Occipital lobe (tissue), 3 donors: Measurements from ENCODE around the gene SPSB3. TPM values are rescaled to one million over a fixed set of nuclear protein-coding genes. Genes with fewer than 3 reads are reported as not detected.
"Not testable (repeated sequence)": the region's sequence is repeated elsewhere in the genome, so short reads cannot be mapped to it uniquely, and the experiment has no call there.

ENCODE experiments used
- DNase-seq: peaks from one replicate; lab custom pipeline; 2025; lab: John Stamatoyannopoulos, UW
- small RNA-seq: library from RNA; depleted of rRNA; stranded (forward); fragments of <200 nt; gene quantifications from one replicate; pipeline ENCODE3, GENCODE V24; 2014
- total RNA-seq: library from RNA; depleted of rRNA; stranded (reverse); fragments of >200 nt; gene quantifications from one replicate; pipeline ENCODE4 v1.2.3, GENCODE V29; 2014

The SPSB3 gene
- total RNA-seq, 1 donor from 2014 or later = 60.5 TPM

- no peak for DNase-seq
Measured at GRCh38 chr16:1743376-1744337, 38.7 kb downstream of the SPSB3 start.

DNA sequence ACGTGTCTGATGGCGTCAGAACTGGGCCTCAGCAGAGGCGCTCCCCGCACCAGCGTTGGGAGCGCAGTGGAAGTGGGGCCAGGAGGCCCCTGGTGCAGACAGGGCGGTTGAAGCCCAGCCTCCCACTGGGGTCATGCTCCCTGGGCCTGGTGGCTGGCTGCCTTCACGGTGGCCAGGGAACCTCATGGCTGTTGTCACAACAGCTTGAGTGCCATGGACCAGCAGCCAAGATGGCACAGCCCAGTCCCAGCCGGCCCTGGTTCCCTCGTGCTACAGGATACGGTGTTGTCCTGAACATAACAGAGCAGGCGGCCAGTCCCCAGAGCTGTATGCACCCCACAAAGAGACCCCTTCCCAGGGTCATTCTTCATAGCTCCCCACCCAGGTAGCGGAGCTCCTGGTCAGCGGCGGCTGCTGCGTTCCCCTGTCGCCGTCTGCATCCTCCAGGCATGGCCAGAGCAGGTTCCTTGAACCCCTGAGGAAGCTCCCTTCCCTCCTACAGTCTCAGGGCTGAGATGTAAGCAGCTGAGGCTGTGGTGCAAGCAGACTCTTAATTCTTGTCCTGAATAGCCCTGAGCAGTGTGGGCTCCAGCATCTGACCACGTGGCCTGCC lies 40.7 kb downstream of the SPSB3 start:
- no peak for DNase-seq

DNA sequence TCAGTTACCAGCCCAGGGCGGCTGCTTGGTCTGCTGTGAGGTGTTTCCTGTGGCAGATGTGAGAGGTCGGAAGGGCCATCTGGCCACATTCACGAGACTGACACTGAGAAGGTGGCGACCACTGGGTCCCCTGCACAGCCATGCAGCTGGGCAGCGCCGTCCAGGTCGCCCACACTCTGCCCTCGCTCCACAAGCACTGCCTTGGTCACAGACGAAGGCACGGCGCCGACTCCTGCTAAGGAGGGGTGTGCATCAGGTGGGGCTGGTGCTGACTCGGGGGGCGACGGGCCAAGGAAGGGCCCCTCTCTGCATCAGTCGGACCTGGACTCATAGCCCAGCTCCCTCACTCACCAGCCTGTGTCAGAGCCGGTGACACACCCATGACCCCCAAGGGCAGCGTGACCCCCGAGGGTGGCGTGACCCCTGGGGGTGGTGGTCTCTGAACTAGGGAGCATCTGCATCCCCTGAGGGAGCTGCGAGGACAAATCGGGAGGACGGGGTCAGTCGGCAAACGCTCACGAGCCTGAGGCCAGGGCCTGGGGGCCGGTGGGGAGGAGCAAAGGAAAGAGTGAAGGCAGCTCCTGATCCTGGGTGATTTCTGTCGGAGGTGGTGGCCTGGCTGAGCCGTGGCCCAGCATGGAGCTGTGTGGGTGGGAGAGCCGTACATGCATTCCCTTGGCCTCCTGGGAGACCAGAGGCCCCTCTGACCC lies 41.4 kb downstream of the SPSB3 start:
- DNase-seq = no peak

DNA sequence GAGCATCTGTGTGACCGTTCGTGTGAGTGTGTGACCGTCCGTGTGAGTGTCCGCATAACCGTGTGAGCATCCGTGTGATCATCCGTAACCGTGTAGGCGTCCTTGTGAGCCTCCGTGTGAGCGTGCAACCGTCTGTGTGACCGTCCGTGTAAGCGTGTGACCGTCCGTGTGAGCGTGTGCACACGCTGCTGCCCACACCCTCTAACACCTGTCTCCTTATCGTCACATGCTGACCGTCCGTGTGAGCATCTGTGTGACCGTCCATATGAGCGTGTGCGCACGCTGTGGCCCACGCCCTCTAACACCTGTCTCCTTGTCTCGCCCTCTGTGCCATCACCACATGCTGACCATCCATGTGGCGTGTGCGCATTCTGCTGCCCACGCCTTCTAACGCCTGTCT lies 42.1 kb downstream of the SPSB3 start:
- DNase-seq = no peak

- no peak for DNase-seq
Measured at GRCh38 chr16:1734816-1735215, 47.6 kb downstream of the SPSB3 start.

DNA sequence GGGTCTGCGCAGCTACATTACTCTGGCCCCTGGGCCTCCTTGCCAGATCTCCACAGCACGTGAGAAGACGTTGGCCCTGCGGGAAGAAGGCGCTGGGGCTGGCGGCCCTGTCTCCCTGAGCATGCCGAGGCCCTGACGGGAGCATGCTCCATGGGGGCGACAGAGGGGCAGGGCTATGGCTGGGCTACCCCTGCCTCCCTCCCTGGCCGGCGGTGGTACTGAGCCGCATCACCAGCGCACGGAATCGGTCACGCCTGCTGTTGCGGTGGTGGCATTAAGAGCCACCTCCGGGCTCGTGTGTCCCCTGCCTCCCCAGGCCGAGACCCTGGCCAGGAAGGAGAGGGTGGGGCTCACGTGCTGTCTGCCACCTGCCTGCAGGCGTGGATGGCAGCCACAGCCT lies 48.2 kb downstream of the SPSB3 start:
- DNase-seq = no peak

DNA sequence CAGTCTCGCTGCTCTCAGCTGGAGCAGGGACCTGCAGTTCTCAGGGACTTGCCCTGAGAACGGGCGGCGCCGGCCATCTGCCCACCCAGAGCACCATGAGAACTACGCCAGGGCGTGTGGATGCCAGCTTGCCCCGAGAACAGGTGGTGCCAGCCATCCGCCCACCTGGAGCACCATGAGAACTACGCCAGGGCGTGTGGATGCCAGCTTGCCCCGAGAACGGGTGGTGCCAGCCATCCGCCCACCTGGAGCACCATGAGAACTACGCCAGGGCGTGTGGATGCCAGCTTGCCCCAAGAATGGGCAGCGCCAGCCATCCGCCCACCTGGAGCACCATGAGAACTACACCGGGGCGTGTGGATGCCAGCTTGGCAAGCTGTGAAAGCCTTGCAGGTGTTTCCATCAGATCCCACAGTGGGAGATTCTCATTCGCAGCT lies 49.8 kb downstream of the SPSB3 start:
- DNase-seq = not testable (repeated sequence)

- DNase-seq = no peak
Measured at GRCh38 chr16:1732071-1732470, 50.3 kb downstream of the SPSB3 start.

- DNase-seq = no peak
Measured at GRCh38 chr16:1731603-1732002, 50.8 kb downstream of the SPSB3 start.

DNA sequence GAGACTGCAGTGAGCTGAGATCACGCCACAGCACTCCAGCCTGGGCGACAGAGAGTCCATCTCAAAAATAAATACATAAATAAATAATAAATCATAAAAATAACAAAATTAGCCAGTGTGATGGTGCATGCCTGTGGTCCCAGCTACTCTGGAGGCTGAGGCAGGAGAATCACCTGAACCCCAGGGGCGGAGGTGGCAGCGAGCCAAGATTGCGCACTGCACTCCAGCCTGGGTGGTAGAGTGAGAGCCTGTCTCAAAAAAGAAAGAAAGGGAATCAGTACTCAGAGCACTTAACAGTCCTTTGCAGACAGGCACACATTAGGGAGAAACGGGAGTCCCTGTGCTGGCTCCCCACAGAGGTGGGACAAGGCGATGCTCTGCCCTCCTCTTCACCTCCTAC lies 51.3 kb downstream of the SPSB3 start:
- no peak for DNase-seq

DNA sequence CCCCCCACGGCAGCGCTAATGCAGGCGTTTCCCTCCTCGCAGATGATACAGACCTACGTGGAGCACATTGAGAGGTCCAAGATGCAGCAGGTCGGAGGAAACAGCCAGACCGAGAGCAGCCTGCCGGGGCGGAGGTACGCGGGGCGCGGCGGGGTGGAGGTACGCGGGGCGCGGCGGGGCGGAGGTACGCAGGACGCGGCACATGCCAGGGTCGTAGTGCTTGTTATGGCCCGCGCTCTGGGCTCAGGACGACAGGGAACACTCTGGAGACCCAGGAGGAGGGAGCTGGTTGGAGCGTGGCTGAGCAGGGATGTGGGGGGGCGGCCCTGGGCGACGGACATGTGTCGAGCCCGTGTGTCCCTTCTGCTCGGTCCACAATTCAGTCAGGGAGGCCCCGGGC lies 52.9 kb downstream of the SPSB3 start:
- DNase-seq = no peak

DNA sequence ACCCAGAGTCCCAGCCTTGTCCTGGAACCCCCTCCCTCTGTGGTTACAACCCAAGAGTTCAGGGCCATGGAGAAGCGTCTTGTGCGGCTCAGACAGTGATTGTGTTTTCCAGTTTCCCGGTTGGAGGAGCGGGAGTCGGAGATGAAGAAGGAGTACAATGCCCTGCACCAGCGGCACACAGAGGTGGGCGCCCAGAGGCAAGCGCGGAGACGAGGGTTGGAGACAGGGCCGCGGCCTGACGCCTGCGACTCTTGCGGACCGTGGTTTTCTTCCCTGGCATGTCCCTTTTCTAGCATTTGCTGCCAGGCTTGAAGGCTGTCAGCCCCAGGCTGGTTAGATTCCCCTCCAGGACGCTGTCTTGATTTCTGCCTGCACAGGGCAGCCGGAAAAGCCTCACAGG lies 53.3 kb downstream of the SPSB3 start:
- DNase-seq = no peak

DNA sequence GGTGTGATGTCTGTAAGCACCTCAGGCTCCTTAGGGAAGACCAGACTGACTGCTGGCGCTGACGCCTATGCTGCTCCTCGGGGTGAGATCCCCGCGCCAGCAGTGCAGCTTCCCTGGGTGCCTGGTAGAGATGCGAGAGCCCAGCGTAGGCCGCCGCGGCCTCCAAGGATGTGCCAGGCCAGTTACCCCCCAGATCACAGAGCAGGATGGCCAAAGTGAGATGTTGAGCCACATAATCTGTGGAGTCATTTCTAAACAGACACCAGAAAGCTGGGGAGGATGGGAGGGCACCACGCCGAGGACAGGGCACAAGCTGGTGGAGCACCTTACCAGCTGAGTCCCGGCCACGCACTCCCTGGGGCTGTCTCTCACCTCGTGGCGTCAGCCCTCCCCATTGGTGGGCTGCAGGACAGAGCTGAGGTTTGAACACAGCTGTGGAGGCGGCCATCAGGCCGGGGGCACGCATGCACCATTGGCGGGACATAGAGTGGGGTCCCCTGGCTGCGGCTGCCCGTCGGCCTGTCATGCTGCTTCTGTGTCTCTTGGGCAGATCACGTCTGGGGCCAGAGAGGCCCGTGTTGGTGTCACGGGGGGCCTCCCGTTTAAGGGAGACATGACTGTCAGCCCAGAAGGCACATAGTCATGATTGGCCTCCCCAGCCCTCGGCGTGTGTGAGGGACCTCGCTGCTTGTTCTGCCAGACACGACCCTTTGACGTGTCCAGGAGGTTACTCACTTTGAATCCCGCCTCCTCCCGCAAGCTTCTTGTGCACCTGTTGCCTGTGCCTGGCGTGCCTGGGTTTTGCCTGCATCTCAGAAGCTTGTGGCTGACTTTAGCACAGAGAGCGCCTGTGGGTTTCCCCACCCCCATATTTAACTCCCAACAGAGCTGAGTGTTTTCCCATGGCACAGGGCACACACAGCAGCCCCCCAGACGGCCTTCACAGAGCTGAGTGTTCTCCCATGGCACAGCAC lies 54.4 kb downstream of the SPSB3 start:
- no peak for DNase-seq

Small RNA genes within 50 kb of the gene (small RNA-seq; reads per million reads assigned to genes)
- 0.09 reads per million for gene MIR3177

Other genes starting within 250 kb of the SPSB3 start
- gene TMEM204, start 248.9 kb downstream of the SPSB3 start, total RNA-seq = 2.5 TPM
- 51.0 TPM for gene IFT140, start 170.5 kb downstream of the SPSB3 start, total RNA-seq
- gene CRAMP1, start 170.2 kb downstream of the SPSB3 start, total RNA-seq = 8.0 TPM
- gene JPT2, start 104.3 kb downstream of the SPSB3 start, total RNA-seq = 28.5 TPM
- 84.5 TPM for gene MAPK8IP3, start 76.4 kb downstream of the SPSB3 start, total RNA-seq
- 26.2 TPM for gene NME3, start 11.0 kb downstream of the SPSB3 start, total RNA-seq
- gene EME2, start 9.8 kb downstream of the SPSB3 start, total RNA-seq = 6.9 TPM
- gene MRPS34, start 9.4 kb downstream of the SPSB3 start, total RNA-seq = 30.6 TPM
- gene NUBP2, start 389 bp upstream of the SPSB3 start, total RNA-seq = 37.9 TPM
- gene IGFALS, start 11.1 kb upstream of the SPSB3 start, total RNA-seq = not detected
- gene HAGH, start 44.3 kb upstream of the SPSB3 start, total RNA-seq = 49.1 TPM
- 63.6 TPM for gene FAHD1, start 44.6 kb upstream of the SPSB3 start, total RNA-seq
- gene MEIOB, start 89.6 kb upstream of the SPSB3 start, total RNA-seq = not detected
- gene HS3ST6, start 135.8 kb upstream of the SPSB3 start, total RNA-seq = not detected
- gene MSRB1, start 160.6 kb upstream of the SPSB3 start, total RNA-seq = 3.6 TPM
- gene RPL3L, start 172.1 kb upstream of the SPSB3 start, total RNA-seq = not detected
- gene NDUFB10, start 177.0 kb upstream of the SPSB3 start, total RNA-seq = 63.9 TPM
- gene RPS2, start 182.3 kb upstream of the SPSB3 start, total RNA-seq = 1,574 TPM
- gene RNF151, start 184.3 kb upstream of the SPSB3 start, total RNA-seq = not detected
- gene TBL3, start 189.5 kb upstream of the SPSB3 start, total RNA-seq = 12.0 TPM
- 0.78 TPM for gene NOXO1, start 198.9 kb upstream of the SPSB3 start, total RNA-seq
- gene GFER, start 201.6 kb upstream of the SPSB3 start, total RNA-seq = 10.9 TPM
- 81.3 TPM for gene SYNGR3, start 207.4 kb upstream of the SPSB3 start, total RNA-seq
- gene ZNF598, start 227.2 kb upstream of the SPSB3 start, total RNA-seq = 5.5 TPM
- gene NPW, start 237.2 kb upstream of the SPSB3 start, total RNA-seq = not detected
- gene NHERF2, start 244.3 kb upstream of the SPSB3 start, total RNA-seq = 9.8 TPM